Measurements from ENCODE around the gene MRPL18. TPM values are rescaled to one million over a fixed set of nuclear protein-coding genes. Genes with fewer than 3 reads are reported as not detected.

Gene MRPL18
- total RNA-seq, 1 donor from 2014 or later = 64.6 TPM

GRCh38 chr6:159817951-159818739, 27.9 kb downstream of the MRPL18 start:
- Mint-ChIP-seq H3K4me3 (ENCODE audit: unreplicated experiment) (no peak overlapping the region), H3K27me3 (ENCODE audit: low read depth, unreplicated experiment) (peaks cover 37% of the 10 kb centered on the region), H3K9me3 (ENCODE audit: unreplicated experiment) (peaks cover 5% of the 10 kb centered on the region), H3K4me1 (ENCODE audit: low read depth, unreplicated experiment) (no peaks in the 10 kb centered on the region), H3K36me3 (ENCODE audit: low read depth, unreplicated experiment) (peaks cover 11% of the 10 kb centered on the region), H3K27ac (ENCODE audit: unreplicated experiment) (no peak overlapping the region)
- H3K4me1 ChIP-seq (ENCODE audit: insufficient read depth, low read length) = no peaks in the 10 kb centered on the region
- no peak overlapping the region for H2AFZ ChIP-seq (ENCODE audit: low read depth, low read length)
- H3K9me3 ChIP-seq (ENCODE audit: insufficient read depth, low read depth, low read length) = no peaks in the 10 kb centered on the region
- no peaks in the 10 kb centered on the region for H3K36me3 ChIP-seq (ENCODE audit: insufficient read depth, low read length)
- TF ChIP-seq EZH2 (IDR thresholded peaks at IDR 0.05; ENCODE audit: insufficient read depth, low read length) (no peak), CTCF (IDR thresholded peaks at IDR 0.05; ENCODE audit: insufficient read depth, low read depth, low read length) (no peak)
- no peak overlapping the region for H3K4me3 ChIP-seq (ENCODE audit: insufficient read depth, low read depth, low read length)
- H3K9ac ChIP-seq (ENCODE audit: low read length) = no peak overlapping the region
- FAIRE-seq (no peak), DNase-seq (ENCODE audit: low read depth) (no peak)
- H4K20me1 ChIP-seq (ENCODE audit: insufficient read depth, low read length) = no peaks in the 10 kb centered on the region
- no peak overlapping the region for H3K27ac ChIP-seq (ENCODE audit: low read depth, low read length)
- peaks cover 2% of the 10 kb centered on the region for H3K27me3 ChIP-seq (ENCODE audit: insufficient read depth, low read length)
- H3K4me2 ChIP-seq (ENCODE audit: low read length) = no peak overlapping the region
- H3K79me2 ChIP-seq (ENCODE audit: insufficient read depth, low read length) = no peaks in the 10 kb centered on the region

- H3K79me2 ChIP-seq (ENCODE audit: insufficient read depth, low read length) = no peaks in the 10 kb centered on the region
- DNase-seq (ENCODE audit: low read depth) = no peak
- peaks cover 2% of the 10 kb centered on the region for H3K27me3 ChIP-seq (ENCODE audit: insufficient read depth, low read length)
- H3K9ac ChIP-seq (ENCODE audit: low read length) = no peak overlapping the region
- H3K4me2 ChIP-seq (ENCODE audit: low read length) = no peak overlapping the region
- H3K27ac Mint-ChIP-seq (ENCODE audit: unreplicated experiment) = no peak overlapping the region
- H4K20me1 ChIP-seq (ENCODE audit: insufficient read depth, low read length) = no peaks in the 10 kb centered on the region
- H3K36me3 ChIP-seq (ENCODE audit: insufficient read depth, low read length) = no peaks in the 10 kb centered on the region
- no peaks in the 10 kb centered on the region for H3K4me1 ChIP-seq (ENCODE audit: insufficient read depth, low read length)
- peaks cover 14% of the 10 kb centered on the region for H3K36me3 Mint-ChIP-seq (ENCODE audit: low read depth, unreplicated experiment)
- no peak for FAIRE-seq
- no peak overlapping the region for H3K4me3 Mint-ChIP-seq (ENCODE audit: unreplicated experiment)
- peaks cover 41% of the 10 kb centered on the region for H3K27me3 Mint-ChIP-seq (ENCODE audit: low read depth, unreplicated experiment)
- no peaks in the 10 kb centered on the region for H3K9me3 ChIP-seq (ENCODE audit: insufficient read depth, low read depth, low read length)
- no peaks in the 10 kb centered on the region for H3K4me1 Mint-ChIP-seq (ENCODE audit: low read depth, unreplicated experiment)
- no peak overlapping the region for H2AFZ ChIP-seq (ENCODE audit: low read depth, low read length)
- no peak overlapping the region for H3K27ac ChIP-seq (ENCODE audit: low read depth, low read length)
- H3K4me3 ChIP-seq (ENCODE audit: insufficient read depth, low read depth, low read length) = no peak overlapping the region
- peaks cover 5% of the 10 kb centered on the region for H3K9me3 Mint-ChIP-seq (ENCODE audit: unreplicated experiment)
- no peak for TF ChIP-seq EZH2 (IDR thresholded peaks at IDR 0.05; ENCODE audit: insufficient read depth, low read length)
- no peak for TF ChIP-seq CTCF (IDR thresholded peaks at IDR 0.05; ENCODE audit: insufficient read depth, low read depth, low read length)
Observed at GRCh38 chr6:159819098-159819497, 28.8 kb downstream of the MRPL18 start.

Data from astrocyte (in vitro differentiated cells and primary cell).